Measurements from ENCODE around the gene IFT172. TPM values are rescaled to one million over a fixed set of nuclear protein-coding genes. Genes with fewer than 3 reads are reported as not detected.

Gene IFT172
- polyA plus RNA-seq, 1 donor from 2014 or later: 1.9 TPM

GRCh38 chr2:27421660-27422250, 67.8 kb downstream of the IFT172 start:
- H3K4me1 Mint-ChIP-seq: no peaks in the 10 kb centered on the region
- H3K27ac Mint-ChIP-seq: no peak overlapping the region
- no peak overlapping the region for H3K4me3 Mint-ChIP-seq
- peaks cover 2% of the 10 kb centered on the region for H3K36me3 Mint-ChIP-seq
- H3K9me3 Mint-ChIP-seq: no peaks in the 10 kb centered on the region
- peaks cover 3% of the 10 kb centered on the region for H3K27me3 Mint-ChIP-seq

GRCh38 chr2:27420996-27421395, 68.5 kb downstream of the IFT172 start:
- H3K36me3 Mint-ChIP-seq: peaks cover 2% of the 10 kb centered on the region
- H3K9me3 Mint-ChIP-seq: no peaks in the 10 kb centered on the region
- no peak overlapping the region for H3K27ac Mint-ChIP-seq
- H3K4me1 Mint-ChIP-seq: no peaks in the 10 kb centered on the region
- no peak overlapping the region for H3K4me3 Mint-ChIP-seq
- H3K27me3 Mint-ChIP-seq: peaks cover 3% of the 10 kb centered on the region

DNA sequence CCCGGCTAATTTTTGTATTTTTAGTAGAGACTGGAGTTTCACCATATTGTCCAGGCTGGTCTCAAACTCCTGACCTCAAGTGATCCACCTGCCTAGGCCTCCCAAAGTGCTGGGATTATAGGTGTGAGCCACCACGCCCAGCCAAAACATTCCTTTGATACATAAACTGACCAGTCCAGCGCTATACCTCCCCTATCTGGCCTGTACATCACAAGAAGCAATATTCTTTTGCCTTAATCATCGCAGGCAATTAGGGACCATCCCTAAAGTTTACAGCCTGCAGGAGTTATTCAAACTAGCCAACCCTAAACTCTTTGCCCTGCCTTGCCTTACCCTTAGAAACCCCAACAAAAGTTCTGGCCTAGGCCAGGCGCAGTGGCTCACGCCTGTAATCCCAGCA, 73.4 kb downstream of the IFT172 start:
- Mint-ChIP-seq H3K4me3 (no peak overlapping the region), H3K27me3 (peaks cover 5% of the 10 kb centered on the region), H3K36me3 (no peaks in the 10 kb centered on the region), H3K27ac (peak overlapping the region in 1 of 3 donors; percentile 28), H3K4me1 (peaks cover 0 to 4% (median 1%) of the 10 kb centered on the region in 3 donors), H3K9me3 (no peaks in the 10 kb centered on the region)

DNA sequence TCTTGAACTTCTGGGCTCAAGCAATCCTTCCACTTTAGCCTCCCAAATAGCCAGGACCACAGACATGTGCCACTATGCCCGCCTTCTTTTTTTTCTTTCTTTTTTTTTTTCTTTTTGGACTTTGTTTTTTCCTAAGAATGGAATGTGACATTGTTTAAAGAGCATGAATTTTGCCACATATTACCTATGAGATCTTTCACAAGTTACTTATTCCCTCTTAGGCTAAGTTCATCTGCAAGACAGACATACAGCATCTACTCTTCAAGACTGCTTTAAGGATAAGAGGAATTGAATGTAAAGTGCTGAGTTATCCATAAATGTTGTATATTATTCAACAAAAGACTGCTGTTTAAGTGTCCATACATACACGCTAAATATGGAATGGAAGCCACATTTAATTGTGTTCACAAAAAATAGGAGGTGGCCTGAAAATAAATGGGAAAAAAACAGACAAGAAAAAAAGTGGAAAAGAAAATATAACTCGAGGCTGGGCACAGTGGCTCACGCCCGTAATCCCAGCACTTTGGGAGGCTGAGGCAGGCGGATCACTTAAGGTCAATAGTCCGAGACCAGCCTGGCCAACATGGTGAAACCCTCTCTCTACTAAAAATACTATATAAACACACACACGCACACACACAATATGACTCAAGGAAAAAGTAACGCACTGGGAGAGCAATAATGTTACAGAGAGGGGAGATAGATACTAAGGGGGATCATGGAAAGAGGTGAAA, 77.0 kb downstream of the IFT172 start:
- H3K4me1 Mint-ChIP-seq: peaks cover 10 to 18% (median 13%) of the 10 kb centered on the region in 3 donors
- H3K36me3 Mint-ChIP-seq: no peaks in the 10 kb centered on the region
- H3K27me3 Mint-ChIP-seq: peaks cover 5% of the 10 kb centered on the region
- H3K27ac Mint-ChIP-seq: no peak overlapping the region
- peak overlapping the region in 1 of 4 donors; percentile 55 for H3K4me3 Mint-ChIP-seq
- H3K9me3 Mint-ChIP-seq: peaks cover 0 to 1% (median 0%) of the 10 kb centered on the region in 3 donors

- Mint-ChIP-seq H3K4me1 (peaks cover 18 to 23% (median 22%) of the 10 kb centered on the region in 3 donors), H3K4me3 (peak within 1 kb of the TSS; percentile 88 to 96 (median 95)), H3K9me3 (peaks cover 0 to 1% (median 0%) of the 10 kb centered on the region in 3 donors), H3K27ac (peak within 1 kb of the TSS; percentile 94 to 95 (median 94)), H3K27me3 (peaks cover 2% of the 10 kb centered on the region), H3K36me3 (no peaks in the 10 kb centered on the region)
Observed at GRCh38 chr2:27409321-27410073, 80.0 kb downstream of the IFT172 start, which contains the start of gene PPM1G. Gene PPM1G, minus strand, starts transcription at chr2:27409591. Its CDS starts 169 bp downstream, at chr2:27409422.

GRCh38 chr2:27408601-27409320, 80.8 kb downstream of the IFT172 start:
- Mint-ChIP-seq H3K27me3 (peaks cover 2% of the 10 kb centered on the region), H3K9me3 (peaks cover 0 to 1% (median 0%) of the 10 kb centered on the region in 3 donors), H3K27ac (peak overlapping the region in 1 of 3 donors; percentile 83), H3K36me3 (no peaks in the 10 kb centered on the region), H3K4me3 (peak overlapping the region; percentile 88 to 96 (median 94)), H3K4me1 (peaks cover 18 to 25% (median 23%) of the 10 kb centered on the region in 3 donors)

GRCh38 chr2:27407798-27408491, 81.6 kb downstream of the IFT172 start:
- peak overlapping the region; percentile 67 to 83 (median 69) for H3K27ac Mint-ChIP-seq
- peaks cover 18 to 25% (median 23%) of the 10 kb centered on the region in 3 donors for H3K4me1 Mint-ChIP-seq
- peak overlapping the region; percentile 88 to 96 (median 94) for H3K4me3 Mint-ChIP-seq
- peaks cover 2% of the 10 kb centered on the region for H3K27me3 Mint-ChIP-seq
- no peaks in the 10 kb centered on the region for H3K36me3 Mint-ChIP-seq
- H3K9me3 Mint-ChIP-seq: peaks cover 0 to 1% (median 0%) of the 10 kb centered on the region in 3 donors

GRCh38 chr2:27400348-27401135, 89.0 kb downstream of the IFT172 start:
- Mint-ChIP-seq H3K36me3 (peaks cover 9% of the 10 kb centered on the region), H3K27ac (peak overlapping the region in 2 of 3 donors; percentile 39 to 79), H3K9me3 (no peaks in the 10 kb centered on the region), H3K4me3 (no peak overlapping the region), H3K27me3 (no peaks in the 10 kb centered on the region), H3K4me1 (peaks cover 11 to 22% (median 18%) of the 10 kb centered on the region in 3 donors)

- Mint-ChIP-seq H3K4me1 (peaks cover 11 to 21% (median 18%) of the 10 kb centered on the region in 3 donors), H3K27ac (no peak overlapping the region), H3K9me3 (no peaks in the 10 kb centered on the region), H3K4me3 (peak overlapping the region in 2 of 4 donors; percentile 10 to 46), H3K27me3 (no peaks in the 10 kb centered on the region), H3K36me3 (peaks cover 11% of the 10 kb centered on the region)
Observed at GRCh38 chr2:27398962-27399361, 90.6 kb downstream of the IFT172 start.

Other genes starting within 250 kb of the IFT172 start
- not detected for gene SLC30A3, start 226.7 kb downstream of the IFT172 start, polyA plus RNA-seq
- gene DNAJC5G, start 214.3 kb downstream of the IFT172 start, polyA plus RNA-seq: not detected
- not detected for gene TRIM54, start 207.3 kb downstream of the IFT172 start, polyA plus RNA-seq
- 1.6 TPM for gene UCN, start 181.3 kb downstream of the IFT172 start, polyA plus RNA-seq
- 96.1 TPM for gene MPV17, start 166.6 kb downstream of the IFT172 start, polyA plus RNA-seq
- gene GTF3C2, start 133.0 kb downstream of the IFT172 start, polyA plus RNA-seq: 38.6 TPM
- 35.0 TPM for gene EIF2B4, start 119.4 kb downstream of the IFT172 start, polyA plus RNA-seq
- 219 TPM for gene SNX17, start 119.1 kb downstream of the IFT172 start, polyA plus RNA-seq
- 4.8 TPM for gene ZNF513, start 109.0 kb downstream of the IFT172 start, polyA plus RNA-seq
- gene PPM1G, start 80.2 kb downstream of the IFT172 start, polyA plus RNA-seq: 80.1 TPM
- 69.2 TPM for gene NRBP1, start 61.1 kb downstream of the IFT172 start, polyA plus RNA-seq
- 1.6 TPM for gene KRTCAP3, start 47.4 kb downstream of the IFT172 start, polyA plus RNA-seq
- gene FNDC4, start 5.5 kb upstream of the IFT172 start, polyA plus RNA-seq: not detected
- gene GCKR, start 7.1 kb upstream of the IFT172 start, polyA plus RNA-seq: not detected
- 27.6 TPM for gene ZNF512, start 93.3 kb upstream of the IFT172 start, polyA plus RNA-seq
- gene CCDC121, start 139.3 kb upstream of the IFT172 start, polyA plus RNA-seq: 2.5 TPM
- 46.4 TPM for gene GPN1, start 139.3 kb upstream of the IFT172 start, polyA plus RNA-seq
- 15.4 TPM for gene SUPT7L, start 173.9 kb upstream of the IFT172 start, polyA plus RNA-seq
- 20.7 TPM for gene SLC4A1AP, start 174.1 kb upstream of the IFT172 start, polyA plus RNA-seq

Data from IgD-negative memory B cell (primary cell).